HG03039 (cell line): ENCODE data around the gene OR5H2.

ENCODE experiments used
- ATAC-seq: cut with Tn5 transposase; IDR thresholded peaks from one replicate; pipeline ENCODE4 v1.9.1; 2021; ENCODE audit warnings: mild to moderate bottlenecking, moderate library complexity; ENCODE audit not compliant: unreplicated experiment

OR5H2 gene

GRCh38 chr3:98329392-98330124 is 47.3 kb downstream of the OR5H2 start:
- ATAC-seq = peak; percentile 51

- ATAC-seq = no peak
These were observed 49.0 kb downstream of the OR5H2 start for GRCh38 chr3:98331329-98331728.
